ENCODE results near the gene AKAP1.

The AKAP1 gene

DNA sequence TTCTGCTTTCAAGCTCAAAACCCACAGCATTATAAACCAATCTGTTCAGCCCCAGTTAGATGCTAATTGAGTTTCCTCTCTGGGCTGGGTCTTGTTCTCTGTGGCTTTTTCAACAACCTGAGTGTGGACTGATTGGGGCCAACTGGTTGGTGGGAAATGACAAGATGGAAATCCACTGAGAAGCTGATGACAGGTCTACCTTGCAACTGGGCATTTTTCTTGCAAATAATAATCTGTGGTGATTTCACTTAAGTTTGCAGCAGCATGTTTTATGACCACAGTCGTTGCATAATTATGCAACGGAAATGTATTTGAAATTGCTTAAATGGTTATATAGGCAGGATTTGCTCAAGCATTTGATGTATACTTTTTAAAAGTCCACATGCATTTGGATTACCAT, 69.9 kb downstream of the AKAP1 start:
- Mint-ChIP-seq H3K9me3 (peaks cover 16% of the 10 kb centered on the region), H3K27ac (no peak overlapping the region), H3K27me3 (ENCODE audit: low read depth, poor library complexity) (peaks cover 5% of the 10 kb centered on the region), H3K4me3 (no peak overlapping the region), H3K36me3 (ENCODE audit: low read depth) (no peaks in the 10 kb centered on the region), H3K4me1 (peaks cover 16% of the 10 kb centered on the region)
- TF ChIP-seq, protein P1, sequence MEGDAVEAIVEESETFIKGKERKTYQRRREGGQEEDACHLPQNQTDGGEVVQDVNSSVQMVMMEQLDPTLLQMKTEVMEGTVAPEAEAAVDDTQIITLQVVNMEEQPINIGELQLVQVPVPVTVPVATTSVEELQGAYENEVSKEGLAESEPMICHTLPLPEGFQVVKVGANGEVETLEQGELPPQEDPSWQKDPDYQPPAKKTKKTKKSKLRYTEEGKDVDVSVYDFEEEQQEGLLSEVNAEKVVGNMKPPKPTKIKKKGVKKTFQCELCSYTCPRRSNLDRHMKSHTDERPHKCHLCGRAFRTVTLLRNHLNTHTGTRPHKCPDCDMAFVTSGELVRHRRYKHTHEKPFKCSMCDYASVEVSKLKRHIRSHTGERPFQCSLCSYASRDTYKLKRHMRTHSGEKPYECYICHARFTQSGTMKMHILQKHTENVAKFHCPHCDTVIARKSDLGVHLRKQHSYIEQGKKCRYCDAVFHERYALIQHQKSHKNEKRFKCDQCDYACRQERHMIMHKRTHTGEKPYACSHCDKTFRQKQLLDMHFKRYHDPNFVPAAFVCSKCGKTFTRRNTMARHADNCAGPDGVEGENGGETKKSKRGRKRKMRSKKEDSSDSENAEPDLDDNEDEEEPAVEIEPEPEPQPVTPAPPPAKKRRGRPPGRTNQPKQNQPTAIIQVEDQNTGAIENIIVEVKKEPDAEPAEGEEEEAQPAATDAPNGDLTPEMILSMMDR (IDR thresholded peaks at IDR 0.05), result no peak
- DNase-seq, result no peak

DNA sequence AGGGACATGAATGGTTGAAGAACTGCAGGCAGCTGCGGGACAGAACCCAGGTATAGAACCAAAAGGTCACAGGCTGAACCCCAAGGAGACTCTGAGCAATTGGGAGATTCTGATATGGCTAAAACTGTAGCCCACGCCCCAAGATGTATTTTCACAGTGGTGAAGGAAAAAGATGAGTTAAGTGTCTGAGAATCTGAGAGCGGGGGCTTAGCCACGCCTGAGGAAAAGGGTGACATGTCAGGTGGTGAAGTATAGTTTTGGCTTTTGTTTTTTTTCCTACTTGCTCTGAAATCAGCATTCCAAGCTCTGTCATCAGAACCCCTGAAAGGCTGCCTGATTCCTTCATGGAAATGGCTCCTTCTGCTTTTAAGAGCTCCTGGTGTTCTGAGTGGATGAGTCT, 73.3 kb downstream of the AKAP1 start:
- Mint-ChIP-seq H3K36me3 (ENCODE audit: low read depth) (peaks cover 9% of the 10 kb centered on the region), H3K27ac (peak overlapping the region; percentile 84)
- TF ChIP-seq, protein P1 (IDR thresholded peaks at IDR 0.05), result no peak

DNA sequence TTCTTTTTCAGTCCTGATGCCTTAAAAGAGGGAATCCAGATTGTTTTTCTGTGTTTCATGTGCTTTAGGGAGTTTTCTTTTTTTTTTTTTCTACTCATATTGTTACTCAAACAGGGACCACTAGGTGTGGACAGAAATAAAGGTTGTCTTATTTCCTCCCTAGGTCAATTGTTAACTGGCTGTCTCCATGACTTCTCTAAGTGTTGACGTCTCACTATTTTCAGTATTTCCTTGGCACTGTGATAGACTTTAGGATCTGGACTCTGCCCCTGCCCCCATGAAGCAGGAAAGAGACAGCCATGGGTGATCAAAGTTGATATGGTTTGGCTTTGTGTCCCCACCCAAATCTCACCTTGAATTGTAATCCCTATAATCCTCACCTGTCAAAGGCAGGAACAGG, 73.7 kb downstream of the AKAP1 start:
- H3K9me3 Mint-ChIP-seq, result peaks cover 28% of the 10 kb centered on the region
- H3K27me3 Mint-ChIP-seq (ENCODE audit: low read depth, poor library complexity), result peaks cover 3% of the 10 kb centered on the region
- TF ChIP-seq, protein P1 (IDR thresholded peaks at IDR 0.05), result no peak
- no peak for DNase-seq
- H3K36me3 Mint-ChIP-seq (ENCODE audit: low read depth), result peaks cover 9% of the 10 kb centered on the region
- no peak overlapping the region for H3K4me3 Mint-ChIP-seq
- peaks cover 16% of the 10 kb centered on the region for H3K4me1 Mint-ChIP-seq
- H3K27ac Mint-ChIP-seq, result no peak overlapping the region

More for the DNA sequence above, 73.3 kb downstream of the AKAP1 start:
- H3K27me3 Mint-ChIP-seq (ENCODE audit: low read depth, poor library complexity), result peaks cover under 1% of the 10 kb centered on the region
- H3K9me3 Mint-ChIP-seq, result peaks cover 28% of the 10 kb centered on the region
- peaks cover 16% of the 10 kb centered on the region for H3K4me1 Mint-ChIP-seq
- DNase-seq, result no peak
- no peak overlapping the region for H3K4me3 Mint-ChIP-seq

DNA sequence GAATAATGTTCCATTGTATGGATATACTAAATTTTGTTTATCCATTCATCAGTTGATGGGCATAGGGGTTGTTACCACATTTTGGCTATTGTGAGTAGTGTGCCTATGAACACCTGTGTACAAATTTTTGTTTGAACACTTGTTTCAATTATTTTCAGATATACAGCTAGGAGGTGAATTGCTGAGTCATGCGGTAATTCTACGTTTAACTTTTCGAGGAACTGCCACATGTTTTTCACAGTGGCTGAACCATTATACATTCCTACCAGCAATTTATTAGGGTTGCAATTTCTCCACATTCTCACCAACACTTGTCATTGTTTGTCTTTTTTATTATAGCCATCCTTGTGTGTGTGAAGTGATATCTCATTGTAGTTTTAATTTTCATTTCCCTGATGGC, 75.6 kb downstream of the AKAP1 start:
- no peak overlapping the region for H3K4me3 Mint-ChIP-seq
- peaks cover 9% of the 10 kb centered on the region for H3K36me3 Mint-ChIP-seq (ENCODE audit: low read depth)
- H3K27me3 Mint-ChIP-seq (ENCODE audit: low read depth, poor library complexity), result peaks cover 6% of the 10 kb centered on the region
- no peak for DNase-seq
- H3K4me1 Mint-ChIP-seq, result peaks cover 18% of the 10 kb centered on the region
- no peak overlapping the region for H3K27ac Mint-ChIP-seq
- peaks cover 28% of the 10 kb centered on the region for H3K9me3 Mint-ChIP-seq
- TF ChIP-seq, protein P1 (IDR thresholded peaks at IDR 0.05), result no peak

DNA sequence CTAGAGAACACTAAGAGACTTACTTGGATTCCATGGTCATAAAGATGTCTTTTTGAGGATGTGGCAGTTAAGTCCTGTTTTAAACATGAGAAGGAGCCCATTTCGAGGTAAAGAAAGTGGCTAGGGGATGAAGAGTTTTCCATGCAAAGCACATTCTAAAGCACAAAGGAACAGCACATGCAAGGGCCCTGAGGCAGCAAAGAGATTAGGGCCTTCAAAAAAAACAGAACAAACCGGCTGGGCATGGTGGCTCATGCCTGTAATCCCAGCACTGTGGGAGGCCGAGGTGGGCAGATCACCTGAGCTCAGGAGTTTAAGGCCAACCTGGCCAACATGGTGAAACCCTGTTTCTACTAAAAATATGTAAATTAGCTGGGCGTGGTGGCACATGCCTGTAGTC, 79.8 kb downstream of the AKAP1 start:
- TF ChIP-seq, protein P1 (IDR thresholded peaks at IDR 0.05), result no peak
- peaks cover 14% of the 10 kb centered on the region for H3K4me1 Mint-ChIP-seq
- DNase-seq, result no peak
- H3K4me3 Mint-ChIP-seq, result no peak overlapping the region
- no peak overlapping the region for H3K27ac Mint-ChIP-seq
- peaks cover 9% of the 10 kb centered on the region for H3K36me3 Mint-ChIP-seq (ENCODE audit: low read depth)
- peaks cover 10% of the 10 kb centered on the region for H3K27me3 Mint-ChIP-seq (ENCODE audit: low read depth, poor library complexity)
- H3K9me3 Mint-ChIP-seq, result peaks cover 24% of the 10 kb centered on the region

DNA sequence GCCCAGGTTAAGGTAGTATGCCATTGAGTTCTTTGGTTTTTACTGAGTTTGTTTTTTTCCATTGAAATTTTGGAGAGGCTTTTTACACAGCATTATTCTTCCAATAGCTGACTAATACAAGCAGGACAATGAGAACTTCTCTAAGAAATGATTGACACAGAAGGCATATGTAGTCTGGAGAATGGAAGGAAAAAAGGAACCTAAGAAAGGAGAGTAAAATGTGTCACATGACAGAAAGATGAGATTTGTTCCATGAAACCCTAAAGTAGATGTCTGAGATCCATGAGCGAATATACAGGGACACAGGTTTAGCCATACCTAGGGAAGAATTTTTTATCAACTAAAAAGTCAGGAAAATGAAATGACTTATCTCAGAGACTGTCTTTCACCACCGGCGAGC, 80.7 kb downstream of the AKAP1 start:
- Mint-ChIP-seq H3K4me1 (peaks cover 14% of the 10 kb centered on the region), H3K4me3 (no peak overlapping the region), H3K27ac (no peak overlapping the region), H3K36me3 (ENCODE audit: low read depth) (peaks cover 4% of the 10 kb centered on the region), H3K27me3 (ENCODE audit: low read depth, poor library complexity) (peaks cover 15% of the 10 kb centered on the region), H3K9me3 (peaks cover 17% of the 10 kb centered on the region)
- DNase-seq, result no peak
- TF ChIP-seq, protein P1 (IDR thresholded peaks at IDR 0.05), result no peak

Data from nephron progenitor cell (in vitro differentiated cells).